Measurements from ENCODE around the gene NUDT7. TPM values are rescaled to one million over a fixed set of nuclear protein-coding genes. Genes with fewer than 3 reads are reported as not detected.

NUDT7 gene
- total RNA-seq, result 5.7 TPM

DNA sequence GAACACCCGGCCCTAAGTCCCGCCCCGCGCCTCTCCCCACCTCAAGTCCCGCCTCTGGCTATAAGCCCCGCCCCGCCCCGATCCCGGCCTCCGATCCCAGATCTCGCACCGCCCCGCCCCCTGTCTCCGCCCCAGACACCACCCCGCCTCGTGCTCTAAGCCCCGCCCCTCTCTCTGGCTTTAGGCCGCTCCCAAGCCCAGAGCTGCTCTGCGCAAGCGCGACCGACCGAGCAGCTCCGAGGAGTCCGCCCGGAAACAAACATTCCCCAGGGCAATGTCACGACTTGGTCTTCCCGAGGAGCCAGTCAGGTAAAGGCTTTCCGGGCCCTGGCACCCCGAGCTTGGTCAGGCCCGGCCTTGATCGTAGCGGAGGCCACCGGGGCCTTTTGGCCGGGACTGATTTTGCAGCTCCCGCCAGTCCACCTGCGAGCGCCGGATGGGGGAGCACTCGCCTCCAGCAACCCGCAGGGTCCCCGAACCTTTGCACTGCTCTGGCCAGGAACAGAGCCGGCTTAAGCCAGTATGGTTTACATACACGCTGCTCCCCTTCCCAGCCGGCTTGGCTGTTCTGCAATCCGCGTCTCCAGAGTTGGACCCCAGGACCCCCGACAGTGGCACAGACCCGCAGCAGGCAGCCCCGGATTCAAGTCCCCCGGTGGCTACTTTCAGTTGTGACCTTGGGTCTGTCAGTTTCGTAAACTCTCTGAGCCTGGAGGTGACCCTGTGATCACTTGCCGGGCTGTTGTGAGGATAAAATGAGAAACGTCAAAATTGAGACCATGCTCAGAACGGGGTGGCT is at the start of gene NUDT7:
NUDT7 (plus strand) TSS at position 206 of the 799 bp plus-strand sequence; CDS start at position 275, 69 bp downstream.
- H3K4me1 ChIP-seq (ENCODE audit: control insufficient read depth in 3 of 3, insufficient read depth in 3 of 3, low read length in 3 of 3), result peaks cover 2 to 15% (median 4%) of the 10 kb centered on the region in 3 donors
- peak within 1 kb of the TSS; percentile 85 to 90 (median 86) for H3K9ac ChIP-seq (ENCODE audit: low read depth in 1 of 3, low read length in 3 of 3)
- H3K36me3 ChIP-seq (ENCODE audit: control insufficient read depth in 3 of 3, insufficient read depth in 3 of 3, low read length in 3 of 3), result peaks cover 0 to 9% (median 5%) of the 10 kb centered on the region in 3 donors
- H3K4me3 ChIP-seq (ENCODE audit: low read length in 3 of 3), result peak within 1 kb of the TSS; percentile 86 to 93 (median 87)
- no peaks in the 10 kb centered on the region for H3K9me3 ChIP-seq (ENCODE audit: control insufficient read depth in 3 of 3, low read length in 3 of 3)
- no peaks in the 10 kb centered on the region for H3K27me3 ChIP-seq (ENCODE audit: control insufficient read depth in 3 of 3, insufficient read depth in 3 of 3, low read length in 3 of 3)
- peak within 1 kb of the TSS; percentile 57 for H3K27ac ChIP-seq (ENCODE audit: low read depth, low read length)

DNA sequence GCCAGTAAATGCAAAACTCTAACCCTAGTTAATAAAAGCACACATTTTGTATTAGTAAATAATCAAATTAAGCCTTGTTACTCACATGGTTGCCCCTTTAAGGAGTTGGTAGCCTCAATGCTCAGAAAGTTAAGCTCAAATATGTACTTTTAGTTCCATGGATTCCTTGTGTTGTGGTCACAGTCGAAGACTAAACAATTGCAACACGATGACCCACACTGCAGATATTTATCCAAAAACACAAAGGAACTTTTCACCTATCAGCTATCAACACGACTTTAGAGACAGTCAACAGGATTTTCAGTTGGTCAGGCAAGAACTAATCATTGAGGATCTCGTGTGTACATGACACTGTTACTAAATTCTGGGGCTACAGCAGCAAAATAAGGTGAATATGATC is 47.4 kb upstream of the NUDT7 start:
- Histone ChIP-seq H3K4me1 (ENCODE audit: control insufficient read depth in 3 of 3, insufficient read depth in 3 of 3, low read length in 3 of 3) (peaks cover 0 to 3% (median 0%) of the 10 kb centered on the region in 3 donors), H3K9me3 (ENCODE audit: control insufficient read depth in 3 of 3, low read length in 3 of 3) (no peaks in the 10 kb centered on the region), H3K27ac (ENCODE audit: low read depth, low read length) (no peak overlapping the region), H3K4me3 (ENCODE audit: low read length in 3 of 3) (no peak overlapping the region), H3K9ac (ENCODE audit: low read depth in 1 of 3, low read length in 3 of 3) (no peak overlapping the region), H3K27me3 (ENCODE audit: control insufficient read depth in 3 of 3, insufficient read depth in 3 of 3, low read length in 3 of 3) (peaks cover 0 to 3% (median 0%) of the 10 kb centered on the region in 3 donors), H3K36me3 (ENCODE audit: control insufficient read depth in 3 of 3, insufficient read depth in 3 of 3, low read length in 3 of 3) (no peaks in the 10 kb centered on the region)

DNA sequence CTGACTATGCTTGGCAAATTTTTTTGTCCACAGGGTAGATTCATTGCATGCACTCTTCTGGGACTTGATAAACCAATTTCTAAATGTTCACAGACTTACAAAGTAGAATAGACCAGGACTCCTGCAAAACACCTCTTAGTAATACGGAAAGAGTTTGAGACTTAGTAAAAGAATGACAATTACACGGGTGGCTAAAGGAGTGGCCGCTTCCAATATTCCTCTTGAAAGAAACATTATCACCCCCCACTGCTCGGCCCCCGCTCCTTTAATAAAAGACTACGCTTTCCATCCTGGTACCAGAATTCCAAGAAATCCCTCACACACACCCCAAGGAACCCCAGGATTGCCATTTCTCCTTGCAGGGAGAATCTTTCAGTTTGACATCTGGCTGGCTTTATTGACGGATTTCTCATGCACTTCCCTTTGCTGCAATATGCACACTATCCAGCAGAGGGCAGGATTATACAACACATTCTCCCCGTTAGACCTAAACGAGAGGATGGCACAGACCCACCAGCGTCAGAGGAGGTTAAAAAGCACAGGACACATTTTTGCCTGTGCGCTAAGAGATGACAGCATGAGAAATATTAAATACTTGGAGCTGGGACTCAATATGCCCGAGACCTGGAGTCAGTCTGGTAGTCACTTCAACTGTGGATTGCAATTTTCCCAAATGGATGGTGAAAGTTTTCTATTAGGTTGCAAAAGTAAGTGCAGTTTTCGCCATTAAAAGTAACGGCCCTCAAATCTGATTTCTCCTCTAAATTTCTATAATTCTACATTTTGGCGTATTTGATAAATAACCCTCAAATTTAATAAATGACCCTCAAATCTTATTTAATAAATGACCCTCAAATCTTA is 46.6 kb upstream of the NUDT7 start:
- no peaks in the 10 kb centered on the region for H3K36me3 ChIP-seq (ENCODE audit: control insufficient read depth in 3 of 3, insufficient read depth in 3 of 3, low read length in 3 of 3)
- H3K27ac ChIP-seq (ENCODE audit: low read depth, low read length), result no peak overlapping the region
- no peak overlapping the region for H3K4me3 ChIP-seq (ENCODE audit: low read length in 3 of 3)
- H3K9ac ChIP-seq (ENCODE audit: low read depth in 1 of 3, low read length in 3 of 3), result no peak overlapping the region
- H3K27me3 ChIP-seq (ENCODE audit: control insufficient read depth in 3 of 3, insufficient read depth in 3 of 3, low read length in 3 of 3), result peaks cover 0 to 3% (median 0%) of the 10 kb centered on the region in 3 donors
- no peaks in the 10 kb centered on the region for H3K9me3 ChIP-seq (ENCODE audit: control insufficient read depth in 3 of 3, low read length in 3 of 3)
- peaks cover 0 to 3% (median 0%) of the 10 kb centered on the region in 3 donors for H3K4me1 ChIP-seq (ENCODE audit: control insufficient read depth in 3 of 3, insufficient read depth in 3 of 3, low read length in 3 of 3)

DNA sequence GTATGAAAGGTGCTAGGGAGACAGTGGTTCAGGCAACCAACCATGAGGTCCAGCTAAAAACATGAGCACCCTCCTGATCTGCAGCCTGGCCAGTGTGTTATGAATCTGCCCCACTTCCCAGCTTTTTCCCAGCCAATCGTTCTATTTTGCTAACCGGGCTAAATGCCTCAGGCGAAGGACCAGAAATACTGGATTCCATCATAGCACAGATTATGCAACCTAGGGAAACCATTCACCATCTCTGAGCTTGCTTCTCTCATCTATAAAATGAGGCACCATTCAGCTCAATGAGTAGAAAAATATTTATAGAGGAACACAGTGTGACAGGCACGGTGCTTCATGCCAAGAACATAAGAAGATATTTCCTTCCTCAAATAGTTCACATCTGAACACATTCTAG is 45.2 kb upstream of the NUDT7 start:
- H3K27ac ChIP-seq (ENCODE audit: low read depth, low read length), result no peak overlapping the region
- peaks cover 0 to 3% (median 0%) of the 10 kb centered on the region in 3 donors for H3K4me1 ChIP-seq (ENCODE audit: control insufficient read depth in 3 of 3, insufficient read depth in 3 of 3, low read length in 3 of 3)
- no peaks in the 10 kb centered on the region for H3K36me3 ChIP-seq (ENCODE audit: control insufficient read depth in 3 of 3, insufficient read depth in 3 of 3, low read length in 3 of 3)
- H3K9ac ChIP-seq (ENCODE audit: low read depth in 1 of 3, low read length in 3 of 3), result no peak overlapping the region
- H3K9me3 ChIP-seq (ENCODE audit: control insufficient read depth in 3 of 3, low read length in 3 of 3), result no peaks in the 10 kb centered on the region
- H3K4me3 ChIP-seq (ENCODE audit: low read length in 3 of 3), result no peak overlapping the region
- peaks cover 0 to 3% (median 0%) of the 10 kb centered on the region in 3 donors for H3K27me3 ChIP-seq (ENCODE audit: control insufficient read depth in 3 of 3, insufficient read depth in 3 of 3, low read length in 3 of 3)

DNA sequence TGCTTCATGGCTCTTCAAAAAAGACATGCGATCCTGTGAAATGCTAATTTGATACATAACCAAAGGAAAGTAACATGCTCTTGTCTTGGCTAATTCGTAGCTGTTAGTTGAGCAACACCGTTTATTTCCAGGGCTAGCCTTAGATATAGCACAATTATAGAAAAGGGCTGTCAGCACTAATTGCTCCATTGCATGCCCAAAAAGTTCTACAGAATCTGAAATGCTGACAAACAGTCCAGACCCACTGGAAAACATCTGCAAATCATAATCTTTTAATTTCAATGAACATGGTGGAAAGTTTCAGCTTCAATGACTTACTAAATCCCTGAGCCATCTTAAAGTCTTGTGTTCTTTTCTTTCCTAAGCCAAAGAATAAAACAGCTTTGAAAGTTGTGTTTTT is 42.9 kb upstream of the NUDT7 start:
- H3K27ac ChIP-seq (ENCODE audit: low read depth, low read length), result no peak overlapping the region
- no peaks in the 10 kb centered on the region for H3K36me3 ChIP-seq (ENCODE audit: control insufficient read depth in 3 of 3, insufficient read depth in 3 of 3, low read length in 3 of 3)
- H3K4me1 ChIP-seq (ENCODE audit: control insufficient read depth in 3 of 3, insufficient read depth in 3 of 3, low read length in 3 of 3), result peaks cover 0 to 3% (median 0%) of the 10 kb centered on the region in 3 donors
- H3K4me3 ChIP-seq (ENCODE audit: low read length in 3 of 3), result no peak overlapping the region
- no peak overlapping the region for H3K9ac ChIP-seq (ENCODE audit: low read depth in 1 of 3, low read length in 3 of 3)
- peaks cover 0 to 3% (median 0%) of the 10 kb centered on the region in 3 donors for H3K27me3 ChIP-seq (ENCODE audit: control insufficient read depth in 3 of 3, insufficient read depth in 3 of 3, low read length in 3 of 3)
- H3K9me3 ChIP-seq (ENCODE audit: control insufficient read depth in 3 of 3, low read length in 3 of 3), result no peaks in the 10 kb centered on the region

DNA sequence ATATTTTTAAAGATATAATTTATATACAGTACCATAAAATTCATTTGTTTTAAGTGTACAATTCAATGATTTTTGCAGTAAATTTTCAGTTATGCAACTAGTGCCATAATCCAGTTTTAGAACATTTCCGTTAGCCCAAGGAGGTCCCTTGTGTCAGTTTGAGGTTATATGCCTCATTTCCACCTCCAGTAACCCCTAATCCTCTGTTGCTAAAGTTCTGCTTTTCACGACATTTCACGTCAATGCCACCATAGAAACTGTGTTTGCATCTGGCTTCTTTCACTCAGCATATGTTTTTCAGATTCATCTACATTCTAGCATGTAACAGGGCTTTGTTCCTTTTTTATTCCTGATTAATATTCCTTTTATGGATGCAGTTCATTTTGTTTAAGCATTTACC is 42.4 kb upstream of the NUDT7 start:
- no peaks in the 10 kb centered on the region for H3K36me3 ChIP-seq (ENCODE audit: control insufficient read depth in 3 of 3, insufficient read depth in 3 of 3, low read length in 3 of 3)
- H3K9ac ChIP-seq (ENCODE audit: low read depth in 1 of 3, low read length in 3 of 3), result no peak overlapping the region
- no peak overlapping the region for H3K27ac ChIP-seq (ENCODE audit: low read depth, low read length)
- no peak overlapping the region for H3K4me3 ChIP-seq (ENCODE audit: low read length in 3 of 3)
- H3K27me3 ChIP-seq (ENCODE audit: control insufficient read depth in 3 of 3, insufficient read depth in 3 of 3, low read length in 3 of 3), result peaks cover 0 to 3% (median 0%) of the 10 kb centered on the region in 3 donors
- peaks cover 0 to 3% (median 0%) of the 10 kb centered on the region in 3 donors for H3K4me1 ChIP-seq (ENCODE audit: control insufficient read depth in 3 of 3, insufficient read depth in 3 of 3, low read length in 3 of 3)
- no peaks in the 10 kb centered on the region for H3K9me3 ChIP-seq (ENCODE audit: control insufficient read depth in 3 of 3, low read length in 3 of 3)

DNA sequence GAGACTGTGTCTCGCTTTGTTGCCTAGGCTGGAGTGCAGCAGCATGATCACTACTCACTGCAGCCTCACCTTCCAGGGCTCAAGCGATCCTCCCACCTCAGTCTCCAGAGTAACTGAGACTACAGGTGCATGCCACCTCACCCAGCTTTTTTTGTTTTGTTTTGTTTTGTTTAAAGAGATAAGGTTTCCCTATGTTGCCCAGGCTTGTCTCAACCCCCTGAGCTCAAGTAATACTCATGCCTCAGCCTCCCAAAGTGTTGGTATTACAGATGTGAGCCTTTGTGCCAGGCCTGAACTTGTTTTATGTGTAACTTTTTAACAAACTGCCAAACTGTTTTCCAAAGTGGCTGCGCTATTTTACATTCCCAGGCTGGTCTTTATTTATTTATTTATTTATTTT is 41.8 kb upstream of the NUDT7 start:
- Histone ChIP-seq H3K4me3 (ENCODE audit: low read length in 3 of 3) (no peak overlapping the region), H3K27ac (ENCODE audit: low read depth, low read length) (no peak overlapping the region), H3K27me3 (ENCODE audit: control insufficient read depth in 3 of 3, insufficient read depth in 3 of 3, low read length in 3 of 3) (peaks cover 0 to 3% (median 0%) of the 10 kb centered on the region in 3 donors), H3K9ac (ENCODE audit: low read depth in 1 of 3, low read length in 3 of 3) (no peak overlapping the region), H3K36me3 (ENCODE audit: control insufficient read depth in 3 of 3, insufficient read depth in 3 of 3, low read length in 3 of 3) (no peaks in the 10 kb centered on the region), H3K4me1 (ENCODE audit: control insufficient read depth in 3 of 3, insufficient read depth in 3 of 3, low read length in 3 of 3) (peaks cover 0 to 3% (median 0%) of the 10 kb centered on the region in 3 donors), H3K9me3 (ENCODE audit: control insufficient read depth in 3 of 3, low read length in 3 of 3) (no peaks in the 10 kb centered on the region)

DNA sequence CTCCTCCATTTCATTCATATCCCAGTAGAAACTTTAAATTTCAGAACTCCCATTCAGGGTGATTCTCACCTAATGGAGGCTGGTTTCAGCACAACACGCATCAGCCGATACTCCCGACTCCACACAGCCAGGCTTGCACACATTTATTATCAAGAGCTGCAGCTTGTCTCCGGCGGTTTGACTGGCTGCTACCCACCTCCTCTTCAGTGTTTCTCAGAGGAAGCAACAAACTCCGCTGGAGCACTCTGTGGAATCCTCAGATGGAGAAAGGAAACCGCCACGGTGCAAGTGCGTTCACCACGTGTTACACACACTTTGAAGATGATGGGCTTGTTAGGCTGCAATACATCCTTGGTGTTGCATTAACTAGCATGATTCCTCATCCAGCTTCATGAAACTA is 39.7 kb upstream of the NUDT7 start:
- no peak overlapping the region for H3K9ac ChIP-seq (ENCODE audit: low read depth in 1 of 3, low read length in 3 of 3)
- no peak overlapping the region for H3K4me3 ChIP-seq (ENCODE audit: low read length in 3 of 3)
- H3K9me3 ChIP-seq (ENCODE audit: control insufficient read depth in 3 of 3, low read length in 3 of 3), result no peaks in the 10 kb centered on the region
- H3K36me3 ChIP-seq (ENCODE audit: control insufficient read depth in 3 of 3, insufficient read depth in 3 of 3, low read length in 3 of 3), result no peaks in the 10 kb centered on the region
- no peak overlapping the region for H3K27ac ChIP-seq (ENCODE audit: low read depth, low read length)
- peaks cover 0 to 3% (median 0%) of the 10 kb centered on the region in 3 donors for H3K4me1 ChIP-seq (ENCODE audit: control insufficient read depth in 3 of 3, insufficient read depth in 3 of 3, low read length in 3 of 3)
- no peaks in the 10 kb centered on the region for H3K27me3 ChIP-seq (ENCODE audit: control insufficient read depth in 3 of 3, insufficient read depth in 3 of 3, low read length in 3 of 3)

DNA sequence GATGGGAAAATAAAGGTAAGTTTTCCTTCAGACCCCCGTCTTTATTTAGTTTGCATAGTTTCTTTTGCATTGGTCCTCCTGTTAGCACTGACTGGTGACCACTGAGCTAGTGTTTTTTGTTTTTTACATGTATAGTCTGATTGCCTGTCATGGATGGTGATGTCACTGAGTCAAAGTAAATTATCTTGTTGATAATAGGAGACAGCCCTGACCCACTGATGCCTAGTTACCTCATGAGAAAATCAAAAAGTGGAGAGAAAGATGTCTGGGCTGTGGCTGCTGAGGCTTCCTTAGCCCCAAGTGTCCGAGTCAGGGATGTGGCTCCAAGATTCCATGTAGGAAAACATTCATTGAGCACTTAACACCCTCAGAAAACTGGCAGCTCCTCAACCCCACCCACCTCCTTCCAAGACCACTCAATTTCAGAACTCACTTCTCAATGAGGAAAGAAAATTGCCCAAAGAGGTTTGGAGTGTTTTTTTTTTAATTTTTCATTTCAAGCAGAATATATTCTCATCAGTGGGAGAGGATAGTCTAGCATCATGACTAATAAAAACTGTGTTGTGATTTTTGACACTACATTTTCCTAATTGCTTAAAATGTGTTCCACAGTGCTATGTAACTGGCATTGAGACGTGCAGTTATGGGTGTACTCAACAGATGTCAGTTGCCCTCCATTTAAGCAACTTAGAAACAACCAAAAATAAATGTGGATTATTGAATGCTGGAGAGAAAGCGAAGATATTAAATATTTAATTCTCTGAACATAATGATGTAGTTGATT is 38.7 kb upstream of the NUDT7 start:
- Histone ChIP-seq H3K36me3 (ENCODE audit: control insufficient read depth in 3 of 3, insufficient read depth in 3 of 3, low read length in 3 of 3) (no peaks in the 10 kb centered on the region), H3K4me3 (ENCODE audit: low read length in 3 of 3) (no peak overlapping the region), H3K27me3 (ENCODE audit: control insufficient read depth in 3 of 3, insufficient read depth in 3 of 3, low read length in 3 of 3) (no peaks in the 10 kb centered on the region), H3K27ac (ENCODE audit: low read depth, low read length) (no peak overlapping the region), H3K4me1 (ENCODE audit: control insufficient read depth in 3 of 3, insufficient read depth in 3 of 3, low read length in 3 of 3) (peaks cover 0 to 3% (median 0%) of the 10 kb centered on the region in 3 donors), H3K9ac (ENCODE audit: low read depth in 1 of 3, low read length in 3 of 3) (no peak overlapping the region), H3K9me3 (ENCODE audit: control insufficient read depth in 3 of 3, low read length in 3 of 3) (no peaks in the 10 kb centered on the region)
